GM13976 (cell line): Measurements from ENCODE around the gene MPIG6B.

Experiments used
- DNase-seq: peaks from one replicate; pipeline ENCODE4 v3.0.0; 2012; ENCODE audit warnings: low spot score
- in situ Hi-C: fragments of 300-500 bp; cut with MboI; formaldehyde crosslinking; loops from one replicate; pipeline ENCODE4 v1.12.0; 2022; ENCODE audit warnings: low sequenced_read_pairs, mixed read lengths, inconsistent platforms; ENCODE audit not compliant: unreplicated experiment
- TF ChIP-seq, protein P1 (sequence below): IDR thresholded peaks from 2 replicates; pipeline ENCODE4 v1.5.1; 2012; ENCODE audit warnings: borderline replicate concordance, mild to moderate bottlenecking; ENCODE audit not compliant: insufficient read depth; ENCODE audit errors: extremely low read depth, missing control alignments, control extremely low read depth

Gene MPIG6B

DNA sequence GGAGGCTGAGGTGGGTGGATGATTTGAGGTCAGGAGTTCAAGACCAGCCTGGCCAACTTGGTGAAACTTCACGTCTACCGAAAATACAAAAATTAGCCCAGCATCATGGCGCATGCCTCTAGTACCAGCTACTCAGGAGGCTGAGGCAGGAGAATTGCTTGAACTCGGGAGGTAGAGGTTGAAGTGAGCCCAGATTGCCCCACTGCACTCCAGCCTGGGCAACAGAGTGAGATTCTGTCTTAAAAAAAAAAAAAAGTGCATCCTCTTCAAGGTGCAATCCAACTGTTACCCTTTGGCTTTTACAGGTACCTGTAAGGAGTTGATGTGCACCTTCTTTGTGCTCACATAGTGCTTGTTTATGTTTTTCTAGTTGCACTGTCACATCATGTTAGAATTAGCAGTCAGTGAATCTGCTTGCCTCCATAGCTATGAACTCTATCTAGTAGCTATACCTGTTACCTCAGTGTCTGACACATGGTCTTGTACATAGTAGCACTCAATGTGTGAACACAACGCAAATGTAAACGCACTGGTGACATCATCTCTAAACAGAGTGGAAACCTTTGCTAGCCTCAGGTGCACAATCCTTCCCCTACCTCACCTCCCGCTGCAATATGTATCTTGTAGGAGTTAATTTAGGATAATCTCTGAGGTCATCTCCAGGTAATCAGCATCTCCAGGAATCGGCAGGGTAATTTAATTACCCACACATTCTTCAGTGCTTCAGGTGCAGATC is 26.3 kb downstream of the MPIG6B start:
- in situ Hi-C loops: no loop called here
- DNase-seq: no peak
- TF ChIP-seq, protein P1, sequence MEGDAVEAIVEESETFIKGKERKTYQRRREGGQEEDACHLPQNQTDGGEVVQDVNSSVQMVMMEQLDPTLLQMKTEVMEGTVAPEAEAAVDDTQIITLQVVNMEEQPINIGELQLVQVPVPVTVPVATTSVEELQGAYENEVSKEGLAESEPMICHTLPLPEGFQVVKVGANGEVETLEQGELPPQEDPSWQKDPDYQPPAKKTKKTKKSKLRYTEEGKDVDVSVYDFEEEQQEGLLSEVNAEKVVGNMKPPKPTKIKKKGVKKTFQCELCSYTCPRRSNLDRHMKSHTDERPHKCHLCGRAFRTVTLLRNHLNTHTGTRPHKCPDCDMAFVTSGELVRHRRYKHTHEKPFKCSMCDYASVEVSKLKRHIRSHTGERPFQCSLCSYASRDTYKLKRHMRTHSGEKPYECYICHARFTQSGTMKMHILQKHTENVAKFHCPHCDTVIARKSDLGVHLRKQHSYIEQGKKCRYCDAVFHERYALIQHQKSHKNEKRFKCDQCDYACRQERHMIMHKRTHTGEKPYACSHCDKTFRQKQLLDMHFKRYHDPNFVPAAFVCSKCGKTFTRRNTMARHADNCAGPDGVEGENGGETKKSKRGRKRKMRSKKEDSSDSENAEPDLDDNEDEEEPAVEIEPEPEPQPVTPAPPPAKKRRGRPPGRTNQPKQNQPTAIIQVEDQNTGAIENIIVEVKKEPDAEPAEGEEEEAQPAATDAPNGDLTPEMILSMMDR: no peak

DNA sequence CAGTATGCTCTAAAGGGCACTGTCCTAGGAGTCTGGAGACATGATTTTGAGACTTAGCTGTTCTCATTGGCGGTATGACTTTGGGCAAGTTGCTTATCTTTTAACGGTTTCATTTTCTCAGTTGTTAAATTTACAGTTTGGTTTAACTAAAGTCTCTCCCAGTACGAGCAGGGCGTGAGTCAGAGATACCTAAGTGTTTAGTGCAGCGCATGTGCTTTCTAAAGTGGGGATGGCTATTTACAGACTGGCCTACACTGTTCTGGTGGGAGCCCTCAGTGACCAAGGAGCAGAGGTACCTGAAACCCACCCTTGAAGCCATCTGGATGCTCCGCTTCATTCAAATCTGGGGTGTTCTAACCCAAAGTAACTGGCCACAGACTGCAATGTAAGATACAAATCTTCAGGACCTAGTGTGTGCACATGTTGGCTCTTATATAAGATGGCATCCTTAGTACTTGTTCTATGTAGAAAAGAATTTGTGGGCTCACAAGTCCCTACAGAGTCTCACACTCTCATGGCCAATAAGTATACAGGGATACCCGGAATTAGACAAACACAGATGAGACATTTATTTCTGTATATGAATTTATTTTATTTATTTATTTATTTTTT is 27.3 kb downstream of the MPIG6B start:
- TF ChIP-seq, protein P1: no peak
- in situ Hi-C loops: no loop called here
- DNase-seq: no peak

DNA sequence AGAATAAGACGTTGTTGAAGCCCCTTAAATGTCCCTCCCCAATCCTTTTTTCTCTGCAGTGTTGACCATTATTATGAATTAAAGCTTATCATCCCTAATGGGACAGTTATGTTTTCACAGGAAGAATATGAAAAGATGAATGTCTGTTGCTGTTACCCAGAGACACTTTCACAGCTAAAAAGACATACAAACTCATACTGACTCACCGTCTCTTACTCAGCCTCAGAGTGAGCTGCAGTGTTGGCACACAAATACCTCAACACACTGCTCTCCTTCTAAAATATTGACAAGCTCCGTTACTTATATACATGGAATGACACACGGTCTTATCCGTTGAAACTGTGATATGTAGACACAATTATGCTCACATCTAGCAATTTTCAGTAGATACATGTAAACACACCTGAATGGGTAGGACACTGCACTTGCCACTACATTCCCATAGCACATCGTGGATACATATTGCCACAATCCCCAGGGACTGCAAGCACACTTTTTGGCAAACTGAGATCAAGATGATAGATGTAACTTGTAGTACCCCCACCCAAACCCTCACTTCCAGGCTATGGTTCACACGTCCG is 29.7 kb downstream of the MPIG6B start:
- in situ Hi-C loops: no loop called here
- DNase-seq: no peak

DNA sequence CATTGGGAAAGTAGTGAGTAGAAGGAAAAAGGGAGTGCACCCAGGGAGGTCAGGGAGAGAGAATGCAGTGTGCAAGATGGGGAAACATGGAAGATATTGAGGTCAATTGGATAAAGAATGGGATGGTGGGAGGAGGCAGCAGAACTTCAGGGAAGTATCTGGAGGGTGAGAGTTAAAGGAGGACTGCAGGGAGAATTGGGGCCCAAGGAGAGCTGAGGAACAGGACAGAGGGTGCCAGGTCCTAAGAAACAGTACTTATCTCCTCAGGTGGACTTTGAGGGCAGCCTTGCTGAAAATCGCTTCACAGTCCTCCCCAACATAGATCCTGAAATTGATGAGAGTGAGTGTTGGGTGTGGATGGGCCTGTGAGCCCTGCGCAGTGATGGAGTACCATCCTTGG is 35.1 kb downstream of the MPIG6B start:
- TF ChIP-seq, protein P1: no peak
- DNase-seq: no peak
- in situ Hi-C loops: no loop called here

More for the DNA sequence above, 29.7 kb downstream of the MPIG6B start:
- TF ChIP-seq, protein P1: no peak

DNA sequence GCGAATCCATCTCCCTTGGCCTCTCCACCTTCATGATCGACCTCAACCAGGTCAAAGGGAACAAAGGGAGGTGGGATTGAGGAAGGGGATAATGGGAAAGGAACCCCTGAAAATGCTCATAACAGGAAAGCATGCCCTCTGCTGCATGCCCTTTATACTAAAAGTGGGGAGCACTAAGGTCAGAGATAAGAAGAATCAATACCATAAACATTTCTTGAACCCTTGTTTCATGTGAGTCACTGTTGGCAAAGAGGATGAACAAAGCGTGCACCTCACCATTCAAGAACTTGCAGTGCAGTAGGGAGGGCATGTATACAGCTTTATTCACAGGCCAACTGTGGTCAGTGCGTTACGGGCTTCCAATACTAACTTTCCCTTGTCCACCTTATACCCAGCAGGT is 37.6 kb downstream of the MPIG6B start:
- DNase-seq: no peak
- TF ChIP-seq, protein P1: no peak
- in situ Hi-C loops: no loop called here

DNA sequence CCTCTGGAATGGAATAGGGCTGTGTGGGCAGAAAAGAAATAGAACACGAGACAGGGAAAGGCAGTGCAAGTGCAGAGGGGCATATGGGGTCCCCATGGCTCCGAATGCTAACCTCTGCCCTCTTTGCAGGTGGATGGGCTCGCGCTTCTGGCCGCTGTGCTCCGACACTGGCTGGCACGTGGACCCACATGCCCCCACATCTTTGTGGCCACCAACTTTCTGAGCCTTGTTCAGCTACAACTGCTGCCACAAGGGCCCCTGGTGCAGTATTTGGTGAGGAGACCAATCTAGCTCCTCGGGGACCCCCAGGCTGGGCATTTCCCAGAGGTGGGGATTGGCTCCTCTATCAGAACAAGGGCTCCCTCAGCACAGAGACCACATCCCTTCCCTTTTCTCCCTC is 38.2 kb downstream of the MPIG6B start:
- in situ Hi-C loops: no loop called here
- TF ChIP-seq, protein P1: no peak
- no peak for DNase-seq
